HepG2 (cell line): ENCODE measurements around the gene THSD8. TPM values are rescaled to one million over a fixed set of nuclear protein-coding genes. Genes with fewer than 3 reads are reported as not detected.
A peak's percentile ranks its signal among the peaks of the same experiment; 100 is the strongest.

Experiments
- ASH2L ChIP-seq: fragments of 300-600, 200-600 bp; sonication (generic); IDR thresholded peaks from 2 replicates; pipeline ENCODE4 v1.7.0; 2017; ENCODE audit warnings: low read depth, mild to moderate bottlenecking, moderate library complexity, mixed read lengths, low read length; ENCODE audit not compliant: insufficient read length
- CBFB ChIP-seq: sonication (generic); formaldehyde crosslinking; IDR thresholded peaks from 2 replicates; pipeline ENCODE4 v1.4.0; 2020; ENCODE audit warnings: missing genetic modification reagents
- EP300 ChIP-seq, 3 experiments: sonication (generic) in 1 of 3; formaldehyde crosslinking in 1 of 3; IDR thresholded peaks; 2 replicates each; pipeline versions ENCODE4 v1.5.1 to v1.6.1; 2011 to 2020; ENCODE audit warnings: low read depth in 2 of 3, low read length in 2 of 3, borderline replicate concordance in 1 of 3, improper control_type of control experiment in 1 of 3, mild to moderate bottlenecking in 1 of 3, missing genetic modification reagents in 1 of 3, moderate library complexity in 1 of 3
- GFI1 ChIP-seq: sonication (generic); formaldehyde crosslinking; IDR thresholded peaks from 2 replicates; pipeline ENCODE4 v1.5.0; 2020; ENCODE audit warnings: missing genetic modification reagents, mild to moderate bottlenecking, borderline replicate concordance
- HNF4G ChIP-seq, 2 experiments: sonication (generic) in 1 of 2; formaldehyde crosslinking in 1 of 2; IDR thresholded peaks; 2 replicates each; pipeline versions ENCODE4 v1.4.0 to v1.6.1; 2011 to 2020; ENCODE audit warnings: borderline replicate concordance in 2 of 2, low read depth in 2 of 2, mild to moderate bottlenecking in 2 of 2, low read length in 1 of 2, missing genetic modification reagents in 1 of 2, moderate library complexity in 1 of 2
- KDM6A ChIP-seq: IDR thresholded peaks from 2 replicates; pipeline ENCODE4 v1.6.1; 2016; ENCODE audit warnings: low read depth
- KMT2B ChIP-seq: IDR thresholded peaks from 2 replicates; pipeline ENCODE4 v1.6.1; 2016; ENCODE audit warnings: missing genetic modification reagents, missing compliant biosample characterization
- MYC ChIP-seq: sonication (generic); formaldehyde crosslinking; IDR thresholded peaks from 2 replicates; pipeline ENCODE4 v1.9.0; 2021; ENCODE audit warnings: missing genetic modification reagents, borderline replicate concordance
- NAIF1 ChIP-seq: sonication (generic); formaldehyde crosslinking; IDR thresholded peaks from 2 replicates; pipeline ENCODE4 v1.5.0; 2020; ENCODE audit warnings: mild to moderate bottlenecking, missing genetic modification reagents, borderline replicate concordance
- NCOR1 ChIP-seq: fragments of 200-600 bp; sonication (generic); IDR thresholded peaks from 2 replicates; pipeline ENCODE4 v1.7.0; 2017; ENCODE audit warnings: antibody characterized with exemption, low read length, borderline replicate concordance
- ONECUT2 ChIP-seq: sonication (generic); formaldehyde crosslinking; IDR thresholded peaks from 2 replicates; pipeline ENCODE4 v1.4.0; 2020; ENCODE audit warnings: missing genetic modification reagents
- PHF5A ChIP-seq: IDR thresholded peaks from one replicate; pipeline ENCODE4 v1.6.1; 2018; ENCODE audit warnings: low read depth, missing genetic modification reagents; ENCODE audit not compliant: unreplicated experiment
- RNF2 ChIP-seq: fragments of 450-650 bp; conservative IDR thresholded peaks from 2 replicates; pipeline ENCODE4 v1.6.1; 2016; ENCODE audit warnings: low read depth
- ZMYM3 ChIP-seq: sonication (generic); formaldehyde crosslinking; IDR thresholded peaks from 2 replicates; pipeline ENCODE4 v1.5.1; 2020; ENCODE audit warnings: mild to moderate bottlenecking, missing genetic modification reagents
- ZNF121 ChIP-seq: sonication (generic); formaldehyde crosslinking; IDR thresholded peaks from 2 replicates; pipeline ENCODE4 v1.5.0; 2020; ENCODE audit warnings: mild to moderate bottlenecking, missing genetic modification reagents
- ZNF317 ChIP-seq: sonication (generic); formaldehyde crosslinking; IDR thresholded peaks from 2 replicates; pipeline ENCODE4 v1.5.0; 2020; ENCODE audit warnings: mild to moderate bottlenecking, missing genetic modification reagents
- ZNF44 ChIP-seq: sonication (generic); formaldehyde crosslinking; IDR thresholded peaks from 2 replicates; pipeline ENCODE4 v1.5.1; 2020; ENCODE audit warnings: mild to moderate bottlenecking, missing genetic modification reagents
- ZNF749 ChIP-seq: sonication (generic); formaldehyde crosslinking; IDR thresholded peaks from 2 replicates; pipeline ENCODE4 v1.8.0; 2022; ENCODE audit warnings: mild to moderate bottlenecking, missing genetic modification reagents, moderate library complexity, borderline replicate concordance
- ZSCAN22 ChIP-seq: sonication (generic); formaldehyde crosslinking; IDR thresholded peaks from 2 replicates; pipeline ENCODE4 v1.4.0; 2020; ENCODE audit warnings: mild to moderate bottlenecking, missing genetic modification reagents
- ZSCAN9 ChIP-seq: IDR thresholded peaks from 2 replicates; pipeline ENCODE4 v1.6.1; 2016; ENCODE audit warnings: borderline replicate concordance
- polyA plus RNA-seq, 8 experiments: library from polyadenylated mRNA; depleted of rRNA in 3 of 8; stranded (reverse) in 7 of 8; unstranded in 1 of 8; fragments of >200 nt; fragmentation: Illumina TruSeq in 4 of 8; extraction: Trizol in 4 of 8; gene quantifications; 2 replicates each; pipeline versions ENCODE4 v1.2.1 to v1.2.3, GENCODE V29; 2011 to 2016; ENCODE audit warnings: low read depth in 4 of 8, missing spikeins in 1 of 8, mixed read lengths in 1 of 8; ENCODE audit not compliant: insufficient read depth in 1 of 8
- total RNA-seq, 5 experiments: library from RNA; depleted of rRNA; stranded (reverse); fragments of >200 nt; fragmentation: Illumina TruSeq; extraction: Trizol; gene quantifications; 2 replicates each; pipeline ENCODE4 v1.2.3, GENCODE V29; 2016; ENCODE audit warnings: low read depth in 1 of 5
- TF ChIP-seq, protein P1 (sequence below): sonication (generic); formaldehyde crosslinking; IDR thresholded peaks from 2 replicates; pipeline ENCODE4 v1.8.0; 2022; ENCODE audit warnings: mild to moderate bottlenecking, missing genetic modification reagents, moderate library complexity
- TF ChIP-seq, protein P2 (sequence below): IDR thresholded peaks from 2 replicates; pipeline ENCODE4 v1.6.1; 2016; ENCODE audit warnings: low read depth, borderline replicate concordance
- TF ChIP-seq, protein P3 (sequence below): sonication (generic); formaldehyde crosslinking; IDR thresholded peaks from 2 replicates; pipeline ENCODE4 v1.5.0; 2020; ENCODE audit warnings: missing genetic modification reagents, mild to moderate bottlenecking, borderline replicate concordance
- TF ChIP-seq, protein P4 (sequence below): sonication (generic); IDR thresholded peaks from 2 replicates; pipeline ENCODE4 v1.6.1; 2016; ENCODE audit warnings: low read depth, borderline replicate concordance
- TF ChIP-seq, protein P5 (sequence below): sonication (generic); formaldehyde crosslinking; IDR thresholded peaks from 2 replicates; pipeline ENCODE4 v1.4.0; 2020; ENCODE audit warnings: missing genetic modification reagents; ENCODE audit errors: not compliant biosample characterization

Gene THSD8
- total and polyA plus RNA-seq, 2 of the 13 experiments (the other 11 are each of a cell fraction or from before 2014, with no cell fraction given), result 4.8 to 14.9 TPM

DNA sequence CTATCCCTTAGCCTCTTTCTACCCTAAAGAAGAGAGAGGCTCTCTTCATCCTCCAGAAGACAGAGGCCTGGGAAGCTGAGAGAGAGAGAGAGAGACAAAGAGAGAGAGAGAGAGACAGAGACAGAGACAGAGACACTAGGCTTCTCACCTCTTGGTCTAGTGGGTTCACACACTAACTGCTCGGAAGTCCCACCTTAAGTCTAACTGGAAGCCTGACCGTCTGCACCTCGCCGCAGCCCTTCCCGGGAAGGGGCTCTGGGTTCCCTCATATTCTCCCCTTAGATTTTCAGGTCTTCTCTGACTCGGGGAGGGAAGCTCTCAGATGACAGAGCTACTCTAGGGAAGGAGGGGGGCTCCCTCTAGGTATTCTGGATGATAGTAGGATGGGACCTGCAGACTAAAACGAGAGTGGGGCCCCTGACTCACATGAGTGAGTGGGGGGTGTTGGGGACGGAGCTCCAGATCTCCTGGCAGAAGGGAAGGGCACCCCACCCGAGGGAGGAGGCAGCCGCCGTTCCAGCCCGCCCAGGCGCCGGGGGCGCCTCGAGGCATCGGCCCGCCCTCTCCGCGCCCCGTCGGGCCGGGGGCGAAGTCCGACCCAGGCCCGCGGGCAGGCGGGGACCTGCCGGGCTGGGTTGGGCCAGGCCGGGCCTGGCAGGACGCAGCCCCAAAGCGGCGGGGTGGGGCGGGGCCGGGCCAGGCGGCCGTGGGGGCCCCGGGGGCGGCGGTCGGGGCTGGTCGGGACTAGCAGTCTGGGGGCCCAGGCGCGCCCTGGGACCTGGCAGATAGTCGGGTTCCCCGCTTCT is 12.6 kb upstream of the THSD8 start (continued):
- TF ChIP-seq, protein P1, sequence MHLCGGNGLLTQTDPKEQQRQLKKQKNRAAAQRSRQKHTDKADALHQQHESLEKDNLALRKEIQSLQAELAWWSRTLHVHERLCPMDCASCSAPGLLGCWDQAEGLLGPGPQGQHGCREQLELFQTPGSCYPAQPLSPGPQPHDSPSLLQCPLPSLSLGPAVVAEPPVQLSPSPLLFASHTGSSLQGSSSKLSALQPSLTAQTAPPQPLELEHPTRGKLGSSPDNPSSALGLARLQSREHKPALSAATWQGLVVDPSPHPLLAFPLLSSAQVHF (CRISPR knock-in tag), result no peak
- TF ChIP-seq NAIF1 (CRISPR knock-in tag), result no peak
- TF ChIP-seq ZSCAN22 (CRISPR knock-in tag), result no peak
- TF ChIP-seq ZNF317 (CRISPR knock-in tag), result no peak
- TF ChIP-seq KMT2B, result no peak
- peak; percentile 4 for TF ChIP-seq ASH2L
- no peak for TF ChIP-seq ZNF44 (CRISPR knock-in tag)
- peak; percentile 96 for TF ChIP-seq ZMYM3 (CRISPR knock-in tag)
- 0 out of 4 replicates have a peak, but pooled peaks of 1 of the 2 experiments have one; percentile 29 for TF ChIP-seq EP300 (IDR thresholded peaks at IDR 0.05; ENCODE audit: low read depth in 2 of 2, low read length in 2 of 2)
- TF ChIP-seq EP300 (CRISPR knock-in tag; IDR thresholded peaks at IDR 0.05; ENCODE audit: borderline replicate concordance), result no peak
- no peak for TF ChIP-seq KDM6A (CRISPR knock-in tag)
- TF ChIP-seq, protein P2, sequence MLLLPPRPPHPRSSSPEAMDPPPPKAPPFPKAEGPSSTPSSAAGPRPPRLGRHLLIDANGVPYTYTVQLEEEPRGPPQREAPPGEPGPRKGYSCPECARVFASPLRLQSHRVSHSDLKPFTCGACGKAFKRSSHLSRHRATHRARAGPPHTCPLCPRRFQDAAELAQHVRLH (CRISPR knock-in tag), result no peak
- 0 out of 2 replicates have a peak, but pooled peaks have one; percentile 2 for TF ChIP-seq MYC (CRISPR knock-in tag)
- TF ChIP-seq PHF5A (CRISPR knock-in tag), result no peak
- no peak for TF ChIP-seq ZNF121 (CRISPR knock-in tag)
- TF ChIP-seq RNF2, result no peak
- TF ChIP-seq NCOR1, result peak; percentile 16; the same call in 1 of the 2 replicates
- TF ChIP-seq, protein P3, sequence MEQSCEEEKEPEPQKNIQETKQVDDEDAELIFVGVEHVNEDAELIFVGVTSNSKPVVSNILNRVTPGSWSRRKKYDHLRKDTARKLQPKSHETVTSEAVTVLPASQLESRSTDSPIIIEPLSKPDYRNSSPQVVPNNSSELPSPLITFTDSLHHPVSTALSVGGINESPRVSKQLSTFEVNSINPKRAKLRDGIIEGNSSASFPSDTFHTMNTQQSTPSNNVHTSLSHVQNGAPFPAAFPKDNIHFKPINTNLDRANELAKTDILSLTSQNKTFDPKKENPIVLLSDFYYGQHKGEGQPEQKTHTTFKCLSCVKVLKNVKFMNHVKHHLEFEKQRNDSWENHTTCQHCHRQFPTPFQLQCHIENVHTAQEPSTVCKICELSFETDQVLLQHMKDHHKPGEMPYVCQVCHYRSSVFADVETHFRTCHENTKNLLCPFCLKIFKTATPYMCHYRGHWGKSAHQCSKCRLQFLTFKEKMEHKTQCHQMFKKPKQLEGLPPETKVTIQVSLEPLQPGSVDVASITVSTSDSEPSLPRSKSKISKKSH (CRISPR knock-in tag), result no peak
- TF ChIP-seq, protein P4, sequence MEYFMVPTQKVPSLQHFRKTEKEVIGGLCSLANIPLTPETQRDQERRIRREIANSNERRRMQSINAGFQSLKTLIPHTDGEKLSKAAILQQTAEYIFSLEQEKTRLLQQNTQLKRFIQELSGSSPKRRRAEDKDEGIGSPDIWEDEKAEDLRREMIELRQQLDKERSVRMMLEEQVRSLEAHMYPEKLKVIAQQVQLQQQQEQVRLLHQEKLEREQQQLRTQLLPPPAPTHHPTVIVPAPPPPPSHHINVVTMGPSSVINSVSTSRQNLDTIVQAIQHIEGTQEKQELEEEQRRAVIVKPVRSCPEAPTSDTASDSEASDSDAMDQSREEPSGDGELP, result 0 out of 2 replicates have a peak, but pooled peaks have one; percentile 3
- no peak for TF ChIP-seq CBFB (CRISPR knock-in tag)
- no peak for TF ChIP-seq ONECUT2
- TF ChIP-seq GFI1 (CRISPR knock-in tag), result 0 out of 2 replicates have a peak, but pooled peaks have one; percentile 8
- TF ChIP-seq HNF4G (IDR thresholded peaks at IDR 0.05; ENCODE audit: borderline replicate concordance, low read depth, low read length), result peak; percentile 80
- TF ChIP-seq HNF4G (CRISPR knock-in tag; IDR thresholded peaks at IDR 0.05; ENCODE audit: borderline replicate concordance, low read depth), result no peak; the same call in 1 of the 2 replicates
- TF ChIP-seq ZSCAN9 (CRISPR knock-in tag), result no peak
- TF ChIP-seq, protein P5, sequence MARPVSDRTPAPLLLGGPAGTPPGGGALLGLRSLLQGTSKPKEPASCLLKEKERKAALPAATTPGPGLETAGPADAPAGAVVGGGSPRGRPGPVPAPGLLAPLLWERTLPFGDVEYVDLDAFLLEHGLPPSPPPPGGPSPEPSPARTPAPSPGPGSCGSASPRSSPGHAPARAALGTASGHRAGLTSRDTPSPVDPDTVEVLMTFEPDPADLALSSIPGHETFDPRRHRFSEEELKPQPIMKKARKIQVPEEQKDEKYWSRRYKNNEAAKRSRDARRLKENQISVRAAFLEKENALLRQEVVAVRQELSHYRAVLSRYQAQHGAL (CRISPR knock-in tag), result no peak
- no peak for TF ChIP-seq ZNF749 (CRISPR knock-in tag)
